ENCODE measurements around the gene EPM2AIP1. TPM values are rescaled to one million over a fixed set of nuclear protein-coding genes. Genes with fewer than 3 reads are reported as not detected.
A peak's percentile ranks its signal among the peaks of the same experiment; 100 is the strongest.

EPM2AIP1 gene
- total and polyA plus RNA-seq, 9 of the 15 experiments (the other 6 are each of a cell fraction or from before 2014, with no cell fraction given): 6.7 to 44.8 (median 25.2) TPM

- TF ChIP-seq TCF15 (CRISPR knock-in tag; IDR thresholded peaks at IDR 0.05) (peak; percentile 88), BACH1 (tag; IDR thresholded peaks at IDR 0.05) (no peak), ELF4 (CRISPR knock-in tag; IDR thresholded peaks at IDR 0.05) (peak; percentile 45; the same call in 1 of the 2 replicates), ZNF280B (CRISPR knock-in tag; IDR thresholded peaks at IDR 0.05) (no peak), ZEB2 (IDR thresholded peaks at IDR 0.05) (peak; percentile 47; the same call in 1 of the 2 replicates), SIRT6 (IDR thresholded peaks at IDR 0.05; ENCODE audit: low read depth, low read length) (no peak), KAT8 (IDR thresholded peaks at IDR 0.05; ENCODE audit: low read depth) (no peak), NCOR1 (IDR thresholded peaks at IDR 0.05) (no peak), SAP30 (IDR thresholded peaks at IDR 0.05; ENCODE audit: borderline replicate concordance, insufficient read depth, low read depth, low read length, poor library complexity, severe bottlenecking) (no peak), ZNF830 (CRISPR knock-in tag; IDR thresholded peaks at IDR 0.05) (peak; percentile 96; the same call in 1 of the 2 replicates), FOXM1 (IDR thresholded peaks at IDR 0.05; ENCODE audit: low read depth) (no peak), FOXM1 (CRISPR knock-in tag; IDR thresholded peaks at IDR 0.05; ENCODE audit: low read depth) (peak; percentile 81), ELF2 (CRISPR knock-in tag; IDR thresholded peaks at IDR 0.05) (0 out of 2 replicates have a peak, but pooled peaks have one; percentile 62), ZNF696 (CRISPR knock-in tag; conservative IDR thresholded peaks at IDR 0.05) (no peak), ZNF717 (CRISPR knock-in tag; IDR thresholded peaks at IDR 0.05) (no peak), CTCF (IDR thresholded peaks at IDR 0.05 in 2 of 3, conservative IDR thresholded peaks at IDR 0.05 in 1 of 3; ENCODE audit: insufficient read depth in 2 of 3, low read depth in 1 of 3, low read length in 3 of 3) (peak; percentile 50 to 80 (median 54); a peak in 5 of 6 replicates), POLR2AphosphoS2 (IDR thresholded peaks at IDR 0.05; ENCODE audit: low read length) (peak; percentile 65; the same call in 1 of the 2 replicates), ZNF324 (CRISPR knock-in tag; IDR thresholded peaks at IDR 0.05) (peak; percentile 67; the same call in 1 of the 2 replicates), SIN3B (IDR thresholded peaks at IDR 0.05; ENCODE audit: low read depth) (peak; percentile 58; the same call in 1 of the 2 replicates)
- TF ChIP-seq, protein P1, sequence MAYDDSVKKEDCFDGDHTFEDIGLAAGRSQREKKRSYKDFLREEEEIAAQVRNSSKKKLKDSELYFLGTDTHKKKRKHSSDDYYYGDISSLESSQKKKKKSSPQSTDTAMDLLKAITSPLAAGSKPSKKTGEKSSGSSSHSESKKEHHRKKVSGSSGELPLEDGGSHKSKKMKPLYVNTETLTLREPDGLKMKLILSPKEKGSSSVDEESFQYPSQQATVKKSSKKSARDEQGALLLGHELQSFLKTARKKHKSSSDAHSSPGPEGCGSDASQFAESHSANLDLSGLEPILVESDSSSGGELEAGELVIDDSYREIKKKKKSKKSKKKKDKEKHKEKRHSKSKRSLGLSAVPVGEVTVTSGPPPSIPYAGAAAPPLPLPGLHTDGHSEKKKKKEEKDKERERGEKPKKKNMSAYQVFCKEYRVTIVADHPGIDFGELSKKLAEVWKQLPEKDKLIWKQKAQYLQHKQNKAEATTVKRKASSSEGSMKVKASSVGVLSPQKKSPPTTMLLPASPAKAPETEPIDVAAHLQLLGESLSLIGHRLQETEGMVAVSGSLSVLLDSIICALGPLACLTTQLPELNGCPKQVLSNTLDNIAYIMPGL (CRISPR knock-in tag; IDR thresholded peaks at IDR 0.05): peak; percentile 97
- TF ChIP-seq, protein P2, sequence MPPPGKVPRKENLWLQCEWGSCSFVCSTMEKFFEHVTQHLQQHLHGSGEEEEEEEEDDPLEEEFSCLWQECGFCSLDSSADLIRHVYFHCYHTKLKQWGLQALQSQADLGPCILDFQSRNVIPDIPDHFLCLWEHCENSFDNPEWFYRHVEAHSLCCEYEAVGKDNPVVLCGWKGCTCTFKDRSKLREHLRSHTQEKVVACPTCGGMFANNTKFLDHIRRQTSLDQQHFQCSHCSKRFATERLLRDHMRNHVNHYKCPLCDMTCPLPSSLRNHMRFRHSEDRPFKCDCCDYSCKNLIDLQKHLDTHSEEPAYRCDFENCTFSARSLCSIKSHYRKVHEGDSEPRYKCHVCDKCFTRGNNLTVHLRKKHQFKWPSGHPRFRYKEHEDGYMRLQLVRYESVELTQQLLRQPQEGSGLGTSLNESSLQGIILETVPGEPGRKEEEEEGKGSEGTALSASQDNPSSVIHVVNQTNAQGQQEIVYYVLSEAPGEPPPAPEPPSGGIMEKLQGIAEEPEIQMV (tag; conservative IDR thresholded peaks at IDR 0.05; ENCODE audit: low read depth): peak; percentile 66; the same call in 1 of the 2 replicates
- TF ChIP-seq, protein P3, sequence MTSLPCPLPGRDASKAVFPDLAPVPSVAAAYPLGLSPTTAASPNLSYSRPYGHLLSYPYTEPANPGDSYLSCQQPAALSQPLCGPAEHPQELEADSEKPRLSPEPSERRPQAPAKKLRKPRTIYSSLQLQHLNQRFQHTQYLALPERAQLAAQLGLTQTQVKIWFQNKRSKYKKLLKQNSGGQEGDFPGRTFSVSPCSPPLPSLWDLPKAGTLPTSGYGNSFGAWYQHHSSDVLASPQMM (CRISPR knock-in tag; IDR thresholded peaks at IDR 0.05): no peak
Observed at GRCh38 chr3:36992806-36993325, at the start of gene EPM2AIP1 (continued).
